ENCODE results near the gene LRRFIP2.
A peak's percentile ranks its signal among the peaks of the same experiment; 100 is the strongest.
"Not testable (repeated sequence)": the region's sequence is repeated elsewhere in the genome, so short reads cannot be mapped to it uniquely, and the experiment has no call there.

The LRRFIP2 gene, protein sequence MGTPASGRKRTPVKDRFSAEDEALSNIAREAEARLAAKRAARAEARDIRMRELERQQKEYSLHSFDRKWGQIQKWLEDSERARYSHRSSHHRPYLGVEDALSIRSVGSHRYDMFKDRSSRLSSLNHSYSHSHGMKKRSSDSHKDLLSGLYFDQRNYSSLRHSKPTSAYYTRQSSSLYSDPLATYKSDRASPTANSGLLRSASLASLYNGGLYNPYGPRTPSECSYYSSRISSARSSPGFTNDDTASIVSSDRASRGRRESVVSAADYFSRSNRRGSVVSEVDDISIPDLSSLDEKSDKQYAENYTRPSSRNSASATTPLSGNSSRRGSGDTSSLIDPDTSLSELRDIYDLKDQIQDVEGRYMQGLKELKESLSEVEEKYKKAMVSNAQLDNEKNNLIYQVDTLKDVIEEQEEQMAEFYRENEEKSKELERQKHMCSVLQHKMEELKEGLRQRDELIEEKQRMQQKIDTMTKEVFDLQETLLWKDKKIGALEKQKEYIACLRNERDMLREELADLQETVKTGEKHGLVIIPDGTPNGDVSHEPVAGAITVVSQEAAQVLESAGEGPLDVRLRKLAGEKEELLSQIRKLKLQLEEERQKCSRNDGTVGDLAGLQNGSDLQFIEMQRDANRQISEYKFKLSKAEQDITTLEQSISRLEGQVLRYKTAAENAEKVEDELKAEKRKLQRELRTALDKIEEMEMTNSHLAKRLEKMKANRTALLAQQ

DNA sequence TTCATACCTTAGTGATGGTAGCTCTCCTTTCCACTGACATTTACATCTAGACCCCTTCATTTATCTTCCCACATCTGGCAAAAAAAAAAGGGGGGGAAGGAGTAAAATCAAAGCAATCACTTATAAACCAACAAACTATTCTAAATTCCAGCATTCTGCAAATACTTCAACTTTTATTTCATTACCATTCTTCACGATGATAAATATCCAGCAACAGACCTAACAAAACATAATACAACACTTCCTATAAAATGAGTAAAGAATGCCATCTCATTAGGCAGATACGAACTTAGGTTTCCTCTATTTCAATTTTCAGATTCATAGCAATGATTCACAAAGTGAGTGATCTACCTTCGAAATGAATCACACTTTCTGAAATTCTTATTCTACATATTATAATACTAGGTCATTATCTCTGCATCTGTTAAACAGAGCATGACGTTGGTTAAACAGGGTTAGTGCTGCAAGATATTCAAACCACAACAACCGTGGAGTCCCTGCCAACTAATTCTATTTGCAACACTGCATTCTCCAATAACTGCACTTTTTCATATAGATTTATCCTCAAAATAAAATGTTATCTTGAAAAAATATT is at the start of gene LRRFIP2:
LRRFIP2 (minus strand) TSS at position 51 of the 595 bp plus-strand sequence. CDS start 25,599 bp downstream, outside the sequence.
- peak; percentile 9 for DNase-seq (ENCODE audit: low spot score)

DNA sequence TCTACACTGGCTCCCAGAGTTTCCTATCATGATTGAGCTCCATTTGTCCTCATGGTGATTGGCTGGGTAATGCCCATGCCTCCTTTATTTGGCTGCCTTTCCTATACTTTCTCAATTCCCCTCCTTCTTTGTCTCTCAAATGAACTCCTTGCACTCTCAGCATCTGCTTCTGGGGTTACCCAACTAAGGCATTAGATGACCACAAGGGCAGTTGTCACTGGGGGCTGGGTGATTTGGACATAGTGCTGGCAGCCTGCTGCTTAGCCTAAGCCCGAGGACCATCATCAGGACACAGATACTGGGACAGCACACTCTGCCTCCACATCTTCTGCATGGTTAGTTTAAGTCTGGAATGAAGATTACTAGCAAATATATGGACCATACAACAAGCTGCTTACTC is 49.2 kb upstream of the LRRFIP2 start:
- DNase-seq (ENCODE audit: low spot score): no peak

DNA sequence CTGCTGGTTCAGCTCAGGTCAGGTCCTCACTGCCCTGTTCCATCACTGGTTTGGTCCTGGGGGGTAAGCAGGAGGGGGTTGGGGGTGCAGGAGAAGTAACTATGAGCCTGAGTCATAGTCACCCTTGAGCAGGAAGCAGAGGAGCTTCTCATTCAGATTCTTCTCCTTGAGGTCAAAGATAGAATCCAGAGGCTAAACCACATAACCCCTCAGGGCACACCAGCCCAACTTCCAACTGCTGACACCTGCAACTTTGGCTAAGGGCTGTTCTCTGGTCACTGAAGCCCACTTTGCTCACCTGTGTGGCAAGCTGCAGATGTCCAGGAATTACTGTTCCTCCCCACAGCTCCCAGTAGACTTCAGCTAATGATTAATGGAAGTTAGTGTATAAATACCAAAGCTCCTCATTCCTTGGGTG is 48.8 kb upstream of the LRRFIP2 start:
- DNase-seq (ENCODE audit: low spot score): peak; percentile 34

DNA sequence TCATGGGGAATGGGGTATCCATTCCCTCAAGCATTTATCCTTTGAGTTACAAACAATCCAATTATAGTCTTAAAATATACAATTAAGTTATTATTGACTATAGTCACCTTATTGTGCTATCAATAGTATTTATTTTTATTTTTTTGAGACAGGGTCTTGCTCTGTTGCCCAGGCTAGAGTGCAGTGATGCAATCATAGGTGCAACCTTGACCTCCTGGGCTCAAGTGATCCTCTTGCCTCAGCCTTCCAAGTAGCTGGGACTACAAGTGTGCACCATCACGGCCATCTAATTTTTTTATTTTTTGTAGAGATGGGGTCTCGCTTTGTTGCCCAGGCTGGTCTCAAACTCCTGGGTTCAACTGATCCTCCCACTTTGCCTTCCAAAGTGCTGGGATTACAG is 48.2 kb upstream of the LRRFIP2 start:
- not testable (repeated sequence) for DNase-seq (ENCODE audit: low spot score)

DNA sequence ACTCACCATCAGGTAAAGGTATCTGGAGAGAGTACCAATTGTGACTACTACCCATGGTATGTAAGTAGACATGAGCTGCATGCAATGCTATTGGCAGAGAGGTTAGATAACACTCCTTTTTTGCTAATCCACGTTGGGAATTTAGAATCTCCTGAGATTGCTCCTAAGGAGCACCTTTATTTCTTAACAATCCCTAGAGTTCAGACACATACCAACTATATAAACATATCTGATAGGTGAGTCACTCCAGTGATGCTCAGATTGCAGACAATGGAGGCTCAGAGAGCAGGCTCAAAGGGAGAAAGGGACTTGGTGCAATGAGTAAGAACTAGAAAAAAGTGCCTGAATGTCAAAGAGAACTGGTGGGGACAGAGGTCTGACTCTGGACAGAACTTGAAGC is 47.0 kb upstream of the LRRFIP2 start:
- DNase-seq (ENCODE audit: low spot score): peak; percentile 68

DNA sequence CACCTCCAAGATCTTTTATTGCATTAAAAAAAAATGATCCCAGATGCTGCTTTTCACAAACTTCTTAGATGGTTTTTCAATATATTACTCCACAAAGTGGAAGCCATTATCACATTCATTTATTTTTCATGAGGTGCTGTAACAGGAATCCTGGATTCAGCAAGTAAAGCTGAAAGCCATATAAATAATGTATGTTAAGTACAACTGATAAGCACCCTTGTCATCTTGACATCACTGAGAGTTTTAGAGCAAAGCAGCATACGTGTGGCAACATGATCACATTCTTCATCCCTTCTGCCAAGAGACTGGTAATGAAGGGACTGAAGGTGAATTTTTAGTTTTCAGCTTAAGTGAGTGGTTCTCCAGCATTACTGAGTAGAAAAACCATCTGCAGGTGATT is 44.9 kb upstream of the LRRFIP2 start:
- no peak for DNase-seq (ENCODE audit: low spot score)

DNA sequence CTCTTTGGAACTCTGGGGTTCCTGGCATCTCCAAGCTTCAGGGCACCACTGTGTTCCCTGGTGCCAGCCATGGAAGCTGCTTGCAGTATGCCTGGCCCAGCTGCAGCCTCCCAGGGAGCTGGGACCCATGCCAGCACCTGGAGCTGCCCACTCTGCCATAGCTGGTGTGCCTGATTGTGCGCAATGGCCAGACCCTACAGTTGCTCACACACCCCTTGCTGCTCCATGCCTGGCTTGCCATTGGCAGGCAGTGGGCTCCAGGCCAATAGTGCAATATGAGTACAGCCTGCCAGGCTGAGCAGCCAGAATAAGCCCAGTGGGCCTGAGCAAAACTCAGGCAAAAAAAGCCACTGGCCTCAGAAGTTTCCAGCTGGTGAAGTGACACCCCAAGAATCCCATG is 43.8 kb upstream of the LRRFIP2 start:
- DNase-seq (ENCODE audit: low spot score): no peak

DNA sequence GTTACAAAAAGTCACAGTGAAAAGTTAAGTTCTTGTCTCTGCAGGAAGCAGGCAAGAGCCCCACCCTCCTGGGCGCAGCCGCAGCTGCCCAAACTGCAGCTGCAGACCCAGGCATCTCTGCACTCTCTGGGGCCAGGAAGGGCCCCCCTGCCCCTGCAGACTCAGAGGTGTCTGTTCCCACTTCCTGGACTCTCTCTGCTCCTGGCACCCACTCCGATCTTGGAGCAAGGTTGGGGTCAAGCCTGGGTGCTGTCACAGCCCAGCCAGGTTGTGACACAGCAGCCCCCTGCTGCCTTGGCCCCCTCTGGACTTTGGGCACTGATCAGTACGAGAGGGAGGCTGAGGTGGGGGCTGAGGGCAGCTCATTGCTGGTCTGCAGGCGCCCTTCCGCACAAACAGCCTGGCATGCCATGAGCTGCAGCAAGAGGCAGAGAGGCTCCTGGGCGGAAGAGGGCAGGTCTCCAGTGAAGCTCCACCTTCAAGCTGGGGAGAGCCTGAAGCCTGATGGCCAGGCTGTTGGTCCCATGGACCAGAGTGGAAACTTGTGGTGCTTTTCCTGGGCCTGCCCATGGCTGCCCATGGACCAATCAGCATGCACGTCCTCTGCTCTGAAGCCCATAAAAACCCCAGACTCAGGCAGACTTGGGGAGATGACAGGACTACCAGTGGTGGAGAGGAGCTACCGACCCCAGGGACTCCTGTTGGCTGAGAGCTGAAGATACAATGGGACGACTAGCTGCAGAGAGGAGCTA is 42.9 kb upstream of the LRRFIP2 start:
- DNase-seq (ENCODE audit: low spot score): no peak

DNA sequence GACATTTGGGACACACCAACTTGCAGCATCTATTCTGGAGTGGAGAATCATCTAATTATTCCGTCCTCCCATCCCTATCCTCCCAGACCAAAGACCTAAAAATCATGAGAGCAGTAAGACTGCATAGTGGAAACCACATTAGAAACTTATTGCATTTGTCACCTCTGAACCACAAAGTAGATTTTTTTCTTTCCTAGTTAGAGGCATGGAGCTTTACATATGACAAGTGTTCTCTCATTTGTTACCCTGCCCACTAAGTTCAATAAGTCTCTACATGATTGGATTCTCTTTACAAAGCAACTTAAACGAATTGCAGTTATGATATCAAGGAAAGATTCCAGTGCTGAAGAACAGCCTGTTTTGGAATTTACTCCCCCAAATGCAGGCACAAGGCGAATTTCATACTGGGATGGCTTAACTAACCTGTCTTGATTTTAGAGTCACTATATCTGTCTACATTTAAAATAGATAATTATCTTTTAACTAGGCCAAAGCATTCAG is 42.3 kb upstream of the LRRFIP2 start:
- DNase-seq (ENCODE audit: low spot score): no peak

DNA sequence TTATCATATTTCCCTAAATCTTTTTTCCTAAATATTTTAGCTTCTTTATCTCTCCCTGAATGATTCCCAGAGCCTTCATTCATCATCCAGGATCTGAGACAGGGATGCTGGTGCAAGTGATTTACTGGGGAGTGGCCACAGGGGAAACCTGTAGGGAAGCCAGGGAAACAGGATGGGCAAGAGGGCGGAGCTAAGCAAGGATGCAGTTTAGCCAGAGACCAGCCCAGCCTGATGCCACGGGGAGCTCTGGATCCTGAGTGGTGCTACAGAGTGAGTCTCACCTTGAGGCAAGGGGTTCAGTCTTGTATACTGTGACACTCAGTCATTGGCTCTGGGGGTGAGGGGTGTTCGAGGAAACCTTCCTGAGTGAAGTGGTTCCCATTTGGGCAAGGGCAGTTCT is 39.7 kb upstream of the LRRFIP2 start:
- no peak for DNase-seq (ENCODE audit: low spot score)

DNA sequence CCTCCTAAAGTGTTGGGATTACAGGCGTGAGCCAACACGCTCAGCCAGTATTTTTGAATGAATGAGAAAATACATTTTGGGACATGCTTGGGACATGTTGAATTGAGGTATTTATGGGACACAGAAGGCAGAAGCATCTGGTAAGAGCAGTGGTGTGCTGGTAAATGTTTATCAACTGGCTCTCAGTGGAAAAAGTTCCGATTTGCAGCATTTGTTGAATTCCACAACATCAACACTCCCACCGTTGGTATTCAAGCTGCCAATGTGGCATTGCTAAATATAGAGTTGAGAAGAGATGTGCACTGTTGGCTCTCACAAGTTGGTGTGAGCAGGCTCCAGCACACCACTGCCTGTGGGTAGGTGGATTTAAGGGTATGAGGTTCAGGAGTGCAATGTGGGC is 35.8 kb upstream of the LRRFIP2 start:
- DNase-seq (ENCODE audit: low spot score): no peak

DNA sequence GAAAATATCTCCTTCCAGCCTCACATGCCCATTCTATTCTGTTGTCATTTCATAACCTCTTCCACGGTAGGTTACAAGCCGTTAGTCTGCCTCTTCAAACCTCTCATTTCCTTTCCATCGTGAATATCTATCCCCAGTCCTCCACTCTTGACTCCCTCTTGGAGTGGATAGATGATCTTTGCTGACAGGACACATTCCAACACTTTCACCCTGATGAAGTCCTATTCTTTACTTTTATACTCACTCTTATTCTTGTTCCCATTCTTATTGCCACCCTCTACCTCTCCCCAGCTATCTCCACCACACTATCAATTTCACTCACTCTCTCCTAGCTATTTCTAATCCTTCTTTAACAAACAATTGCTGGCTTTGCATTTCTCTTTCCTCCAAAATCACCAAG is 34.2 kb upstream of the LRRFIP2 start:
- not testable (repeated sequence) for DNase-seq (ENCODE audit: low spot score)

DNA sequence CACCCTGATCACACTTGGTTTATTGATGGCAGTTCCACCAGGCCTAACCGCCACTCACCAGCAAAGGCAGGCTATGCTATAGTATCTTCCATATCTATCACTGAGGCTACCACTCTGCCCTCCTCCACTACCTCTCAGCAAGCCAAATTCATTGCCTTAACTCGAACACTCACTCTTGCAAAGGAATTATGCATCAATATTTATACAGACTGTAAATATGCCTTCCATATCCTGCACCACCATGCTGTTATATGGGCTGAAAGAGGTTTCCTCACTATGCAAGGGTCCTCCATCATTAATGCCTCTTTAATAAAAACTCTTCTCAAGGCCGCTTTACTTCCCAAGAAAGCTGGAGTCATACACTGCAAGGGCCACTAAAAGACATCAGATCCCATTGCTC is 33.6 kb upstream of the LRRFIP2 start:
- DNase-seq (ENCODE audit: low spot score): not testable (repeated sequence)

DNA sequence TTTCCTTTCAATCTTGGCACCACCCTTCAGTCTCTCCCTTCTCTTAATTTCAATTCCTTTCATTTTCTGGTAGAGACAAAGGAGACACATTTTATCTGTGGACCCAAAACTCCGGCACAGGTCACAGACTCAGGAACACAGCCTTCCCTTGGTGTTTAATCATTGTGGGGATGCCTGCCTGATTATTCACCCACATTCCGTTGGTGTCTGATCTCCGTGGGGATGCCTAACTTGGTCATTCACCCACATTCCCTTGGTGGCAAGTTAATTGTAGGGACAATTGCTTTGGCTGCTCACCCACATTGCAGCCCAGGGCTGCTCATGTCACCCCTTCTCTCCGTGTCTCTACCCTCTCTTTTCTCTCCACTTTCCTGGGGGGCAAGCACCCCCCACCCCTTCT is 31.7 kb upstream of the LRRFIP2 start:
- peak; percentile 27 for DNase-seq (ENCODE audit: low spot score)

DNA sequence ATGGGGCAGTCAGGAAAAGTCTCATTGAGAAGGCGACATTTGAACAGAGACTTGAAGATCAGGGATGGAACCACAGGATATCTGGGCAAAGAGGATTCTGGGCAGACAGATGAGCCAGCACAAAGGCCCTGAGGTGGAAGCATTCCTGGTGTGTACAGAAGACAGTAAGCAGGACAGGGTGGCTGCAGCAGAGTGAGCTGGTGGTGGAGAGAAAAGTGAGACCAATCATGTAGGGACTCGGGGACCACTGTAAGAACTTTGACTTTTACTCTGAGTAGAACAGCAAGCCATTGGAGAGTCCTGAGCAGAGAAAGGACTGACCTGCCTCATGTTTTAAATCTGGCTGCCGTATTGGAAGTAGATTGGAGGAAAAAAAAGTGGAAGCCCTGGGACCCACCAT is 29.9 kb upstream of the LRRFIP2 start:
- DNase-seq (ENCODE audit: low spot score): no peak

DNA sequence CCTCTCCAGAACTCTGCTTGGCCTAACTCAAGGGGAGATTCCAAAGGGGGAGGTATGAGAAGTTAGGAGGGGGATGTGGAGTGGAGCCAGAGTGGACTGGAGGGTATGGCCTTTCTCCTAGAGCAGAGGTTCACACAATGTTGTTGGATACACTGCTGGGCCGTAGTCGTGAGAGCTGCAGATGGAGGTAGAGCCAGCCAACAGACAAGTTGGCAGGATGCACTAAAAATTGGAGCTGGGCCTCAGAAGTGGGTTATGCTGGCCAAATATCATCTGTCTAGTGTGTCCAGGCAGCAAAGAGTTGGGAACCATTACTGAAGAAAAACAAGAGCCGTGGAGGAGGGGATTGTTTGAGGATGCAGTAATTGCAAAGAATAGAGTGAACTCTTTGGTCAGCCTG is 27.7 kb upstream of the LRRFIP2 start:
- no peak for DNase-seq (ENCODE audit: low spot score)

DNA sequence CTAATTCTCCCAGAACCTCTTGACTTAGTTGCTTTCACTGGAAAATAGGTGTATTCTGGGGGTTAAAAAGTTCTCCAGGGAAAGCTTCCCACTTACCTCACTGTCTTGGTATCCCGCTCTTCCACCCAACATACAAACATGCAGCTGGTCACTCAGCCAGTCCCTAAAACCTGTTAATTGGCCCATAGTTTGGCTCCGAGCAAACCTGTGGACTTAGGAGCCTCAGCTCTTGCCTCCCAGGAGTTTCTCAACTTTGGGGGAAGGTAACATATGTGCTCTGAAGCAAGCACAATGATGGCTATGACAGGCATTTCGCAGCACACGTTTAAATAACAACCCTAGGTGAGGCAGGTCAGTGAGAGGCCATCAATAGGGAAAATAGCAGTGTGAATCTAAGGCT is 25.8 kb upstream of the LRRFIP2 start:
- DNase-seq (ENCODE audit: low spot score): no peak

DNA sequence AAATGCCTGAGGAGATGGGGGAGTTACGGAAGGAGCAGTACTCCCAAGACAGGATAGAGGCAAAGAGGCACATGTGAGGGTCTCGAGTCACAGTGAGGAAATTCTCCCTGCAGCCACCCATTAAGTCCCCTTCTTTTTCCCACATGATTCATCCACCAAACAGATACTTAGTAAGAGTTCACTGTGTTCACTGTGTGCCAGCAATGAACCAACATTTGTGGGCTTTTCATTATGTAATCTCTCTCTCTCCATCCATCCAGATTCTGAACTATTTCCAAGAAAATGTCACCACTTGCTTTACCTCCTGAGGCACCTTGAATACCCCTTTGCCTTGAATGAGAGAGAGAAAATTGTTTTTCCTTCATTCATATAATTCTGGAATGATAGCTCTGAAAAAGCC is 24.6 kb upstream of the LRRFIP2 start:
- no peak for DNase-seq (ENCODE audit: low spot score)

DNA sequence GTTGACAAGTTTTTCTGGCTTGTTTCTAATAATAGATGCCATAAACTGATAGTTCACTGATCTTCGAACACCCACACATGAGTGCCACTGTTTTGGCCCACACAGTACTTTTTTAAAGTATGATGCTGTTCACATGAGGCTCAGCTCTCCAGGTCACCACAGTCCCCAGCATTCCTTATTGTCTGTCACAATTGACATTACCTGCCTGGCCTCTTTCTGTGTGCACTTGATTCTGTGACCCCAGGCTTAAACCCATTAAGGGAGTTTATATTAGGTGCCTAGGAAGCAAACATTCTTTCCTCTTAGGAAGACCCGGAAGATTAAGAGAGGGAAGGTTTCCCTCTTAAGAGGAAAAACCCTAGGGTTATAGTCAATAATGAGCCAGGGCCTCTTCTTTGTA is 24.2 kb upstream of the LRRFIP2 start:
- DNase-seq (ENCODE audit: low spot score): no peak

DNA sequence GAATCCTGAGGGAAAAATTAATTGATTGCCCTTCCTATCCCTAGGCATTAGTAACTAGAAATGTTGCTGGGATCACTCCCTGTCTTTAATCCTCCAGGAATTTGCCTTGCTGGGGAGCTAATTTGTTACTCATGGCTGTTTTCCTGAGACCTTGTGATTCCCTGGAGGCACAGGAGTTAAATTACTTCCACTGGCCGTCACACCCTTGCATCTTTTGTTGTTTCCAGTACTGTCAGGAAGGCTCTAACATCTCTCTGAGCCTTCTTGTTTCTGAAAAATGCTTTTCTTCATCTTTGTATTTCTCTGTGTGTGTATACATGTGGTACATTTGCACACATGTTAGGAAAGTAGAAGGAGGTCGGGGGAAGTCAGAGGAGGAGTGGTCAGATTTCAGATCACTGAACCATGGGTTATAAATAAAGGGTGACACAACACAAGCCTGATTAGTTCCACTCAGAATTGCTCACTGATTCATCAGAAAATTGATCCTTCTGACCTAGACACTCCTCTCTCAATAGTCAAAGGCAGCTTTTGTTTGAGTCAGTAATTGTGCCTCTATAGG is 23.5 kb upstream of the LRRFIP2 start:
- peak; percentile 32 for DNase-seq (ENCODE audit: low spot score)

DNA sequence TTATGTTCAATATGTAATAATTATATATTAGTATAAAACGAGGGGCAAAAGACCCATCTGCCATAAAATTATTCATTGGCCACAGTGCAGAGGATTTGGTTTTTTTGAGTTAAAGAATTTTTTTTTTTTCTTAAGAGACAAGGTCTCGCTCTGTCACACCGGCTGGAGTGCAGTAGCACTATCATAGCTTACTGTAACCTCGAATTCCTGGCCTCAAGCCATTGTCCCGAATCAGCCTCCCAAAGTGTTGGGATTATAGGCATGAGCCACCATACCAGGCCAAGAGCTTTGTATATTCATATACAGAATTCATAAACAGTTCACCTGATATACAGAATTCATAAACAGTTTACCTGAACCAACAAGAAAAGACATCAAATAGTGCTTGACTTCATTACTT is 20.2 kb upstream of the LRRFIP2 start:
- DNase-seq (ENCODE audit: low spot score): no peak

DNA sequence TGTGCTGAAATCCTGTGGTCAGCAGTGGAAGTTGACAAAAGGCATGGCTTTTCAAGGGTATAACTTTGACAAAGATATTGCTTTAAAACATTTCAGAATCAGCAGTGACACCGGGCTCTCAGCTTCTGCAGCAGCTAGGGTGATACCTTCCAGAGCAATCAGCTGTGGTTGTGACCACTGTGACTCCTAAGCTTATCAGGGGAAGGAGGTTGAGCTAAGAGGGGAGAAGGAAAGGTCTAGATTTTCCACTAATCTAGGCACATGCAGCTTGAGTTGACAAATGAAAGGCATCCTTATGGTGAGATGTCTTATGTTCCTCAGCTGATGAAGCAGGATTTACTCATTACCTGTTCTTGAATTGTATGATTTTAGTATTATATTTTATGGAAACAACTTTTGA is 16.3 kb upstream of the LRRFIP2 start:
- DNase-seq (ENCODE audit: low spot score): no peak

Measured in LoVo (cell line).